HG02571 (cell line): ENCODE data around the gene SLC24A3.

Source experiments
- ATAC-seq: cut with Tn5 transposase; IDR thresholded peaks from one replicate; pipeline ENCODE4 v1.9.1; 2021; ENCODE audit warnings: mild to moderate bottlenecking, moderate library complexity; ENCODE audit not compliant: unreplicated experiment

SLC24A3 gene

DNA sequence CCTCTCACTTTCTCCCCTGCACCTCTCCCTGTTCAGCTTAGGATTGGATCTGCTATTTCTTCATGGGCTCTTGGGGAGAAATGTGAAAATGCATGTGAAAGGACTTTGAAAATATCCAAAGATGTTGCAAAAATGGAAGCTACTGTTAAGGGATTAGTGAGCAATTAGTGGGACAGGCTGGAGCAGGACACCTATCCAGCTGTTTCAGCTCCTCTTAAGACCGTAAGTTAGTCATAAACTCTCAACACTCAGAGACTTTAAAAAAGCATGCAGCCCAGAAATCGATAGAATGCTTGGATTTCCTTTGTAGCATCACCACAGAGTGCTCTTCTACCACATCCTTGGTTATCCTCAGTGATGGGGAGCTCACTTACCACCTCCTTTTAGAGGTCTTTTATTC lies 88.7 kb downstream of the SLC24A3 start:
- no peak for ATAC-seq

DNA sequence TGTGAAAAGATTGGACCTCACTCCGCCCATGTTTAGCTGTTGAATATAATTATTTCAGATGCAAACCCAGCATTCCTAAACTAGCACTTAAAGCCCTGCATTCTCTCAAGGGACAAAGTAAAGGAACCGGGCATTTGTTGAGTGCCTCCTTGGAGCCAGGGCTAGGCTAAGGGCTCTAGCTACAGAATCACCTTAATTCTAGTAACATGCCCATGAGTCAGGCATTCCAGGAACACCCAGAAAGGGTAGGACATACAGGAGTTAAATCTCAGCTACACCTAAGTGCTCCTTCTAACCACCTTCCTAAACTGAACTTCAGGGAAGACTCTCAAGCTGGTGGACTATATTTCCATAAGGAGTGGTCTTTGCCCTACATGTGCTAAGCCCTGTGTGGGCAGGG lies 89.4 kb downstream of the SLC24A3 start:
- no peak for ATAC-seq

DNA sequence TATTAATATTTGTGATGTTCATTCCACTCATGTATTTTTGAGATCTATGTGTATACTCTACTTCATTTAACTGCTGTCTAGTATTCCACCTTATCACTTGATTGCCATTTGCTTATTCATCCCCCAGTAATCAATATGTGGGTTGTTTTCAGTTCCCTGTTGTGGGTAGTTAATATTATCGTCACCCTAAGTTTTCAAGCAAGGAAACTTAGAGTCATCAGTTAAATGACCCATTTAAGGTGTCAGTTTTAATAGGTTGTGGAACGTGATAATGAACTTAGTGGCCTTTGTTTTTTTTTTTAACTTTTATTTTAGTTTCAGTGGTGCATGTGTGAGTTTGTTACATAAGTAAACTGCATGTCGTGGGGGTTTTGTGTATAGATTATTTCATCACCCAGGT lies 90.3 kb downstream of the SLC24A3 start:
- no peak for ATAC-seq

DNA sequence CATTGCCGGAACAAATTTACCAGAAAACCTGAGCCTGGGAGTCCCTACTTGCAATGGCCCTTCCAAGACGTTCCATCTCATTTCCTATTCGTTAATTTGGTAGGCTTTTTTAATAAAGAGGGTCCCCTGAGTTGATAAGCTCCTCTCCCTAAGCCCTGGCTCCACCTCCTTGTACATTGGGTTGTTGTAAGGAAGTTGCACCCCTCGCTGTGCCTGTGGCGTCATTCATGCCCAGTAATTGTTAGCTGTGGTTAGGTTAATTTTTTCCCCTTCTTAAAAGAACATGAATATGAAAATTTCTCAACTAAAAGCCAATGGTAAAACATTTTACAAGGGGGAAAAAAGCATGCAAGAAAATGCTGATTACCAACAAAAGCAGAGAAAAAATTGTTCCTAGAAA lies 91.9 kb downstream of the SLC24A3 start:
- ATAC-seq, result no peak

DNA sequence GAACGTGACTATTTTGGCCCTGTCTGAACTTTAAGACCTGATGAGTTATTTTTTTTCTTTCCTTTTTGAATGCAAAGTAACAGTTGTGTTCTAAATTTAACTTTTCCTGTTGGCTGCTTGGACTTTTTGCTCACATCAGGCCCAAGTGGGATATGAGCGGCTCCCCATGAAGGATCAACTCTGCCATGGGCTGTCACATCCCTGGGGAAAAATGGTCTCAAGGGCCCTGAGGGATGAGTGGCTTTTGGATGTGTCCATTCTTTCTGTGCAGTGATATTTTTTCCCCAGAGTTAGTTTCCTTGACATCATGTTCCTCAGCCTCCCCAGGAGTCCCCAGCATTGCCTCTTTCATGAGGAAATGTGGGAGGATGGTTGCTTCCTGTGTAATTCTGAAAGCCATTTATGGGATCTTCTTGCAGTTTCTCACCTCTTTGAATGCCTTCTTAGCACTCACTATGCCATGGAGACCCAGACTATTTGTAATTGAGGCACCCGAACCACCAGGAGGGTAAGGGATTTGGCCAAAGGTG lies 92.5 kb downstream of the SLC24A3 start:
- ATAC-seq, result no peak

DNA sequence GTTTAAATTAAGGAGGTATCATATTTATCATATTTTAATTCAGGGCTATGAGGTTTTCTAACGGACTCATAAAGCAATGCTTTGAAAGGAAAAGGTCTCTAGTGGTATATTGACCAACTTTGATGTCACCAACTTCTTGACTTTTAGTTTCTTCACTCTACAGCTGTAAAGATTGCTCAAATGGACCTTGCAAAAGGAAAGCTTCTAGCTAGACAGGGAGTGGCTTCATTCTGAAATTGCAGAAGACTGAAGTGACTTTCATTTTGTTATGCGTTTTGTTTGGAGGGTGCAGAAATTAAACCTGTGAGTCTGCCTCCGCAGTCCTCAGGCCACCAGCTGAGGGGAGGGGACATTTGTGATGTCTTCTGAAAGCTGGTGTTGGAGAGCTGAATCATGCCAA lies 95.7 kb downstream of the SLC24A3 start:
- ATAC-seq, result no peak

DNA sequence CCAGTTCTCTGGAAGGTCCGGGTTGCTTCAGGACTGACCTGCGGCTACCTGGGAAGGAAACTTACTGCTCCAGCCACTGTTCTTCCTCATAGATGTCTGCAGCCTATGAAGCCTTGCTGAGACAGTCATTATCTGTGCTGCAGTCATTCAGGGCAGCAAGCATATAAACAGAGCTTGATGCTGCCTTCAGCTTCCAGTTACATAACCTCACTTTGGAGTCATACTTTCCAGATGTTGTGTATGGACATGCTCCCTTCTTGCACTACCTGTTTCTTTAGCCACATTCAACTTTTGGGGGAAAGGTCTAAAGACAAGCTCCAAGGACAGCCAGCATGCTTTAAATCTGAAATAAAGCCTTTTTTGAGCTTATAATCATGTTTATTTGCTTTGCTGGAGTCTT lies 98.1 kb downstream of the SLC24A3 start:
- ATAC-seq, result no peak

DNA sequence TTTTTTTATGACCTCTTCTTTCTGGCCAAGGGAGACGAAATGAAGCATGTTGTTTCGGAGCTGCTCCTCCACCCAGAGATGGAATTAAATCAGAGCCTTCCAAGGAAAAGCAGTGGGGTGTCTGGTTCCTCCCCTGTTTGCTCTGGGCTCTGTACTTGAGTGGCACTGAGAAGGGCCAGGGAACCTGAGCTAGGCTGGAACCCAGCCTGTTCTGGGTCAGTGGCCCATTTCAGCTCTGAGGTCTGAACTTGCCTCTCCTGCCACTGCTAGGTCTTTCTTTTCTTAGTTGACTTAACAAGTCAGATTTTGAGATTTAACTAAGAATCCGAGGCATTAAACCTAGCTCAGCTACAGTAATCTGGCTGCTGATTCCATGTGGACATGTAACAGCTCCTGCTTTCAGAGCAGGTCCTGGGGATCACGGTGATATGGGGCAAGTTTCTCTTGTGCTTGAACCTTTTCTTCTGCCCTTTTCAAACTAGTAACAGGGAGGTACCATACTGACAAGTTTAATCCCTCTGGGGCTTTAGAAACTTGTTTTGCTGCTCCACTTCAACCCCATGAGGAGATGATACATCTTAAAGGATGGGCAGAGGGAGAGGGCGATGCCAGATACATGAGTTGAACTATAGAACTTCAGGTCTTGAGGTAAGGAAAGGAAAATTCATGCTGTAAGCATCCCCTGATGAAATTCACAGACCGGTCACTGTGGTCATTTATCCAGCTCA lies 101.1 kb downstream of the SLC24A3 start:
- ATAC-seq, result no peak

DNA sequence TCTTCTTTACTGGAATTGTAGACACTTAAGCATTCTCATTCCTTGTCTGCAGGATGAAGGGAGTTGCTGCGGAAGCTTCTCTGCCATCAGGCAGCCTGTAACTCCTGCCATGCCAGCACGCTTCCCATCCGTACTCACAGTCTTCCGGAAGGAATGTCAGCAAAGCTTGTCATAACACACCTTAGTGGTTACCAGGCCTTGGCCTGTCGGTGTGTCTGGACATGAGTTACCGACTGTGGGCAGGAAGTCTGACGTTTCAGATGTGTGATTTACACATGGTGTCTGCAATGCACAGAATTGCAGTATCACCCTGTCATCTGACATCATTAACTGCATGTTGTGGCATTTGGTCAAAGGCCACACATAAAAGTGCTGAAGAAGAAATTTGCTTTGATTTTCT lies 102.2 kb downstream of the SLC24A3 start:
- ATAC-seq, result no peak

DNA sequence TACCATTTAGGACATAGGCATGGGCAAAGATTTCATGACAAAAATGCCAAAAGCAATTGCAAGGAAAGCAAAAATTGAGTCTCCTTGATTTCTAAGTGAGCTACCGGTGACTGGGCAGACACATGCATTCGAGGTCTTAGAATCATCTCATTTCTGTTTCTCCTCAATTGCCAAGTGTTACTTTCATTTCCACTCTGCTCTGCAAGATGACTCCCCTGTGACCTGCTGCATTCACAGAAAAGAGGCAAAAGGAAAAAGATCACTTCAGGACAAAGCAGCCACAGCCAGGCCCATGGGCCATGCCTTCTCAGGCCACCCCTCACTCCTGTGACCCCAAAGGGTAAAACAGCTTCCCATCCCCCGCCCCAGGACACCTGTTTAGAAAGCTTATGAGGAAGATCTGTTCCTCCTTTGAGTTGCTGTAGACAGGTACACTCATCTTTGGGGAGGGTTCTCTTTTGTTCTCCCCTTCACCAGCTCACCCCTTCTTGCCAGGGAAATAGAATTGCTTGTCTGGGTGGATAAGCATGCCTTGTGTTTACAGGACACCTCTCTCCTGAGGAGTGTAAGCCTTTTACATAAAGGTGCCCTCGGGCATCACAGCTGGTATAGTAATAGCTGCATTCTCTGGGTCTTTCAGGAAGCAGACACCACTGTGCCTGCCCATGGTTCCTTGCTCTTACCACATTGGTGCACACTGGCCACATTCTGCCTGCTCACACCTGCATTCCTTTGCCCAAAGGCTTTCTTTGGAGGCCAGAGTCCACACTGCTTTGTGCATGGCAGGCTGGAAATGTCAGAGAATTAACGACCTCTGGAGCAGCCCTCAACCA lies 105.0 kb downstream of the SLC24A3 start:
- no peak for ATAC-seq

DNA sequence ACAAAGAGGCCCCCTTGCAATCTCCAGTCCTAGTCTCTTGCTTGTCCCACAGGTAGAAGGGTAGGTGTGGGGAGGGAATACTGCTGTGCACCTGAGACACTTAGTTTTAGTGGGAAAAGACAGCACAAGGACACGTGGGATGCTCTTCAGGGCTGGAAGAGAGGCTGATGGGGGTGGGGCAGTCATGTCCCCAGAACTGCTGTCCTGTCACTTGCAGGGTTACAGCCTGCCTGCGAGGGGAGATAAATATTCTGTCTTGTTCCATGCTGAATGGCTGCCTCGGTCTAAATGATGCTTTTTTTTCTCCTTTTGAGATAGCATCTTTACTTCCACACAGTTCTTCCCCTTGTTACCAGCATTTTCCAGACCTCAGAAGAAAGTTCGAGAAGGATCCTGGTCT lies 106.2 kb downstream of the SLC24A3 start:
- ATAC-seq, result no peak

DNA sequence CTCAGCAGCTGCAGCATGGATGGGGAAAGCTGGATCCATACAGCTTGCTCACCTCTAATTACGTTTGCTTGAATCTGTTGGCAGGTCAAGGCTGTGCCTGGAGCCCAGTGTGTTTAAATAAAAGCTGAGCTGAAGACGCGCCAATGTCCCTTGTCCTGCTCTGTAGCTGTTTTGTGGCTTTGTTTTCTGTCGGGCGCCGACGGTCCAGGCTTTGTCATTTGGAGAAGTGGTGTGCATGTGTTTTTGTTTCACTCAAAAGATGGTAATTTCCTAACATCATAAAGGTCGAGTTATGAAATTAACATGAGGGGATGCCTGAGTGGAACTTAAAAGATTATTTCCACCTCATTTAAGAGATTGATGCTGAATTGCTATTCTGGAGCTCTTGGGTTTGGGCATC lies 107.6 kb downstream of the SLC24A3 start:
- no peak for ATAC-seq

DNA sequence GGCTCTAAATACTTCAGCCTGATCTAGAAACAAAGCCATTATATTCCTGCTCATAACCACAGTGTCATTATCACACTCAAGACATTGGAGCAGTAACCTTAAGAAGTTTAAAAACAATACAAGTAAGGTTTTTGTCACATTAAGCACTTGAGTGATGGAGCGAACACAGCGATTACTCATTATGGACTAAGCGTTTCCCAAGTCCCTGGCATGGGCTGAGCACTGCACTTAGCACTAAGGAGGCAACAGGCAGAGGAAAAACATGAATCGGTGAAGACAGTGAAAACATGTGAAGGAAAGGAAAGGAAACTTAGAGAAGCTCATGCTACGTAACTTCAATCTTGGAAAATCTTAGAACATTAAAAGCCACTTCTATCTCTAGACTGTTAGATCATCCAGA lies 108.7 kb downstream of the SLC24A3 start:
- ATAC-seq, result no peak

DNA sequence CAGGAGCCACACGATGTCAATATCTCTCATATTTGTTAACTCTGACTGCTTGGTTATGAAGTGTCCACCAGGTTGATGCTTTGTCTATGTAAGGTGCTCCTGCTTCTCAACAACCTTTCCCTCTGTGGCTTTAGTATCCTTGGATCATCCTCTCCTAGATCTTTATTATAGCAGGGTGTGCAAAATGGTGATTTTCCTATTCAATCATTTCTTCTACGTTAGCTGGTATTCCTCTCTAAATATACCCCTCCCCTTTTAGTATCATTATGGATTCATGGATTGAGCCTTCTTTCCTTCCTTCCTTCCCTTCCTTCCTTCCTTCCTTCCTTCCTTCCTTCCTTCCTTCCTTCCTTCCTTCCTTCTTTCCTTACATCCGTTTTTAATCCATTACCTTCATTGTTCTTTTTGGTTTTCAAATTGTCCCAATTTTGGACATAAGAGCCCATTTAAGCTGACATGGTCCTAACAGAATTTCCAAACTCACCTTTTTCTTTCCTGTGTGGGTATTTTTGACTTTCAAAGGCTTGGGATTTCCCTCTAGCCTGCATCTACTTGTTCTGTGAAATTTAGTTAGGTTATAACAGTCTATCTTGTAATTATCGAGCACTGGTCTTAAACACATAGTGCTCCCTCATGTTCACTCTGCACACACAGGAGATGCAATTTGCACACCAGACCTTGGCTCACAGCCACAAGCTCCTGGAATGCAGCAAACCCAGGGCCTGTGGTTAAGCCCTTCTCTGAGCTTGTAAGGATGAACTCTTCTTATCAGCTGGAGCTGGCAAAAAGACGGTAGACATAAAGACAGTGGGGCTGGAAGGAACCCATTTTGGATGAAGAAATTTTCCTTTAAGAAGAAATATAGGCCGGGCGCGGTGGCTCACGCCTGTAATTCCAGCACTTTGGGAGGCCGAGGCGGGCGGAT lies 109.9 kb downstream of the SLC24A3 start:
- ATAC-seq, result no peak

DNA sequence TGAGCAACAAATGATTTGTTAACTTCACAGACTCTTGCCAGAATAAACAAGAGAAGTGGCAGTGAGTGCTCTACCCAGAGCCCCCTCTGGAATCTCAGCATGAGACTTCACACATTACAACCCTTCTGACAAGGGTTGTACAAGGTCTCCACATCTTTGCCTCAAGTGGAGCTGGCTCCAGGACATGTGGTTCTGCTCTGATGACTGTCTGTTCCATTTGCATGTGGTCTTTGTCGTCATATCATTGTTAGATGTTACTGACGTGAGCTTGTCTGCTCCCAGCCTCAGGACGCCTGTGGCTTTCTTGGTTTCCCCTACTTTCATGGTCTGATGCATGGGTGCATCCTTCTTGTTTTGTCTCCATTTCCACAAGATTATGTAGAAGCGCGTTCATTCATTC lies 115.0 kb downstream of the SLC24A3 start:
- ATAC-seq, result no peak

DNA sequence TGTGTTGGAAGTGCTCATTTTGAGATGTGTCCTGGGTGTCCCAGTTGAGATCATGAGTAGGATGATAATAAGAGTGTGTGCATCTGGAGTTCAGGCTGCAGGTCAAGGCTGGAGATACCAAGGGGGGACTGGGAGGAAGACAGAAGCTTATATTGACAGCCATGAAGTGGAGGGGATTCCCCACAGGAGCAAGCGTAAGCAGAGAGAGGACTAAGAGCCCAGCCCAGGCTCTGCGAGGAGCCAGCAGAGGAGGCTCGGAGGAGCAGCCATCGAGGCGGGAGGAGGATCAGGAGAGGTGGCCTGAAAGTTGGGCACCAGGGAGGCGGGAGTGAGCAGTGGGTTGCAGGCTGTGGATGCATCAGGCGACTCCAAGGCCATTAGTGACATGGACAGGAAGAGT lies 116.2 kb downstream of the SLC24A3 start:
- no peak for ATAC-seq

DNA sequence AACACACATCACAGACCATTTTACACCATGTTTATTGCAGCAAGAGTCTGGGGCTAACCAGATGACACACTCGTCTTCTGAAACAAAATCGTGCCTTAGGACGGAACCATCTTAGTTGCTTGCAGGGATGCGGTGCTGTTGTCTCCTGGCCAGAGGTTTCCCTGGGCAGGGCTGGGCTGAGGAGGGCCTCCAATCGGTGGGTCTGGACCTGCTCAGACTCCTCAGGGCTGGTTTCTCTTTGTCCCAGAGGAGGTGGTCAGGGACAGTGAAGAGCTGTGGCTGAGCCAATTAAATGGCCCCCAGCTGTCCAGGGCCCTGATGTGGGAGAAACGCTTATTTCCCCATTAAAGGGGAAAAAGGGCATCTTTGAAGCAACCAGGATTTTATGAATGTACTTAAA lies 117.6 kb downstream of the SLC24A3 start:
- ATAC-seq, result no peak

DNA sequence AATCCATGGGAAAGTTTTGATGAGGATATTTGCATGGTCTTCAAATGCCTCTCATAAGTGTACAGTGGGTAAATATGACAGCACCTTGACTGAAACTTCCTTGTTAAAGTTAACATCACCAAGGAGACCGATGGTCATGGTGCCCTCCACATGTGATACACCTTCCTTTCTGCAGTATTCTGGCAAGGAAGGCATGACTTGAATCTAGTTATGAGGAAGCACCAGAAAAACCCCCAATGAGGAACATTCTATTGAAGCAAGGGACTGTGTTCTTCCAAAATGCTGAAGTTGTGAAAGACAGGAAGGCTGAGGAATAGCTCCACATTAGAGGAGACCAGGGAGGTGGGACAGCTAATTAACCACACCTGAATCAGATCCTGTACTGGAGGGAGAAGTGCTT lies 118.3 kb downstream of the SLC24A3 start:
- ATAC-seq, result no peak

DNA sequence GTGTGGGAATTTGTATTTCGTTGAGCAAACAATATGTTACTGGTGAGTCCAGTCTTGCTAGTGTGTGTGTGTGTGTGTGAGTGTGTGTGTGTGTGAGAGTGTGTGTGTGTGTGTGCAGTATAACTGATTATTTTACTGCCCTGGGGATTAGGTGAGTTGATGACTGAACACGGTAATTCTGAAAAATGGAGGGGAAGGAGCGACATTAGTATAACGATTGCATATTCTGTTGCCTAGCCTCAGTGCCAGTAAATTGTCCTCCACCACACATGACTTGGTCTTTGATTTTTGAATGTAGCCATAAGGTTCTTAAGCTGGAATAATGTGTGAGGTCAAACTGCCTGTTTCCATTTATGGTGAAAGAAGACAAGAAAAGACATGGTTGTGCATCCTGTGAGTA lies 121.1 kb downstream of the SLC24A3 start:
- no peak for ATAC-seq

DNA sequence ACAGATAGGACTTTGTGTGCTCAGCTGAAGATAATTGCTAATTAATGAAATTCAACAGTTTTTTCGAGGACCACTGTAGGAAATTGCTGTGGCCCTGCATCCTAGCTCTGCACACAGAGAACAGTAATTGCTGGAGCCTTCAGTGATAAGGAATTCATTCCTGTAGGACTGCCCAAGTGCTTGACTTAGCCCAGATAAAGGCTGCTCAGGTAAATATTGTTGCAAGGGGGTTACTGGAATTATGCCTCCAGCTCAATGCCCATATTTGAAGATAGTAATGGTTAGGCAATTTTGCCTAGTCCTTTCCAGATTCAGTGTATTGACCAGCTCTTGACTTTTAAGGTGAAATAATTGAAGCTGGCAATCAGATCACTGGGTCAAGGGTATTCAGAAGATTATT lies 122.9 kb downstream of the SLC24A3 start:
- no peak for ATAC-seq

DNA sequence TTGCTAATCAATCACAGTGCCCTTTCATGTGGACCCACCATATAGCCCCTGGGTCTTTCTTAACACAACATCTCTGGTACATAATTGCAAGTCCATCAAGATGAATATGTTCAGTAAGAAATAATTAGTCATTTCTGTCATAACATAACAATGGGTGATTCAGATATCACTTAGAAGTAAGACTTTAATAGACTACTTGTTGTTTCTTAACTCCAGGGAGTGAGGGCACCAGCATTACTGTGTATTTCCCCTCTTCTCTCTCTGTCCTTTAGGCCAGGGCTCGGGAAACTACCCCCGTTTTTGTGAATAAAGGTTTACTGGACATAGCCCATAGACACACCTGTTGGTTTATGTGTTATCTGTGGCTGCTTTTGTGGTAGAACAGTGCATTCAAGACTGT lies 123.5 kb downstream of the SLC24A3 start:
- no peak for ATAC-seq
